Kidney epithelial cell (primary cell): Measurements from ENCODE around the gene CCDC127. TPM values are rescaled to one million over a fixed set of nuclear protein-coding genes. Genes with fewer than 3 reads are reported as not detected.
A peak's percentile ranks its signal among the peaks of the same experiment; 100 is the strongest.

ENCODE experiments used
- DNase-seq: peaks from one replicate; pipeline ENCODE4 v3.0.0-alpha.2; 2010; ENCODE audit warnings: low read depth
- H3K27me3 ChIP-seq: 2 replicates; pipeline ENCODE4 v1.6.0; 2011; ENCODE audit warnings: low read length; ENCODE audit not compliant: control insufficient read depth, insufficient read depth
- H3K36me3 ChIP-seq: 2 replicates; pipeline ENCODE4 v1.5.1; 2011; ENCODE audit warnings: low read length; ENCODE audit not compliant: control insufficient read depth, insufficient read depth
- H3K4me3 ChIP-seq: 2 replicates; pipeline ENCODE4 v1.5.1; 2011; ENCODE audit warnings: low read depth, mild to moderate bottlenecking, control low read depth, low read length
- CTCF ChIP-seq: IDR thresholded peaks from 2 replicates; pipeline ENCODE4 v1.5.1; 2011; ENCODE audit warnings: mild to moderate bottlenecking, moderate library complexity, low read length, control low read depth, inconsistent platforms; ENCODE audit not compliant: insufficient read depth, poor library complexity, severe bottlenecking
- total RNA-seq: library from RNA; depleted of rRNA; stranded (reverse); fragments of >200 nt; gene quantifications from 2 replicates; pipeline ENCODE4 v1.2.3, GENCODE V29; 2015

CCDC127 gene
- total RNA-seq, 1 donor from 2014 or later = 5.8 TPM

- Histone ChIP-seq H3K36me3 (no peaks in the 10 kb centered on the region), H3K4me3 (no peak overlapping the region)
These were observed 22.4 kb downstream of the CCDC127 start for GRCh38 chr5:195401-196160.

GRCh38 chr5:194603-195209 is 23.2 kb downstream of the CCDC127 start:
- Histone ChIP-seq H3K27me3 (peaks cover 31% of the 10 kb centered on the region), H3K36me3 (no peaks in the 10 kb centered on the region), H3K4me3 (no peak overlapping the region)
- DNase-seq = no peak
- no peak for TF ChIP-seq CTCF

More at GRCh38 chr5:195401-196160, 22.4 kb downstream of the CCDC127 start:
- H3K27me3 ChIP-seq = peaks cover 24% of the 10 kb centered on the region
- no peak for DNase-seq
- TF ChIP-seq CTCF = peak; percentile 14

DNA sequence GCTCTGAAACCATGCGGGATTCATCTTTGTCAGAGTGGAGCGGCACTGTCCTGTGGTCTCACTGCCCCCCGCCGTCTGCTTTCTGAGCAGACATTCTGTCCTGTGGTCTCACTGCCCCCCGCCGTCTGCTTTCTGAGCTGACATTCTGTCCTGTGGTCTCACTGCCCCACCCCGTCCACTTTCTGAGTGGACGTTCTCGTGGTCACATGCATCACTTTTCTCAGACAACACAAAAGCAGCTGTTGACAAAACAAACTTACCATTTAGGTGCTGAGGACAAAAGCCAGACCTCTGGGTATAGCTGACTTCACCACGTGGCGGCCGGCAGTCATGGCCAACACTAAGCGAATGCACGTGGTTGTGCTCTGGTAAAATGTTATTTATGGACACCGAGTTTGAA is 23.9 kb downstream of the CCDC127 start:
- TF ChIP-seq CTCF = no peak
- peaks cover 31% of the 10 kb centered on the region for H3K27me3 ChIP-seq
- no peak overlapping the region for H3K4me3 ChIP-seq
- no peaks in the 10 kb centered on the region for H3K36me3 ChIP-seq
- no peak for DNase-seq

GRCh38 chr5:192970-193831 is 24.8 kb downstream of the CCDC127 start:
- Histone ChIP-seq H3K27me3 (peaks cover 35% of the 10 kb centered on the region), H3K36me3 (no peaks in the 10 kb centered on the region), H3K4me3 (no peak overlapping the region)
- DNase-seq = no peak
- TF ChIP-seq CTCF = no peak

GRCh38 chr5:192691-192969 is 25.3 kb downstream of the CCDC127 start:
- no peak for TF ChIP-seq CTCF

More at GRCh38 chr5:192691-192969, 25.3 kb downstream of the CCDC127 start:
- H3K4me3 ChIP-seq = no peak overlapping the region
- DNase-seq = no peak
- H3K27me3 ChIP-seq = peaks cover 40% of the 10 kb centered on the region
- H3K36me3 ChIP-seq = no peaks in the 10 kb centered on the region
